T47D (cell line): ENCODE data around the gene IL24.

ENCODE experiments used
- DNase-seq, 2 experiments: peaks; one replicate each; pipeline versions ENCODE4 v3.0.0 to v3.0.0-alpha.2; 2011 to 2012; ENCODE audit warnings: low read depth in 1 of 2, low spot score in 1 of 2
- JUND ChIP-seq: IDR thresholded peaks from 2 replicates; pipeline ENCODE4 v1.6.1; 2012; ENCODE audit warnings: low read depth
- in situ Hi-C: cut with HindIII; loops from 2 replicates; pipeline ENCODE4 v1.10.0; 2016; ENCODE audit warnings: low sequenced_read_pairs, low pct_unique_long_range_greater_than_20kb

Gene IL24

GRCh38 chr1:206885341-206886060 is 11.7 kb upstream of the IL24 start:
- no peak for TF ChIP-seq JUND
- in situ Hi-C loops = no loop called here
- DNase-seq = no peak

GRCh38 chr1:206886831-206887230 is 10.4 kb upstream of the IL24 start:
- no peak for DNase-seq
- no peak for TF ChIP-seq JUND
- in situ Hi-C loops = no loop called here

- TF ChIP-seq JUND = no peak
- in situ Hi-C loops = no loop called here
- DNase-seq = no peak
Observed at GRCh38 chr1:206887701-206888100, 9.5 kb upstream of the IL24 start.

- no peak for TF ChIP-seq JUND
- in situ Hi-C loops = no loop called here
Observed at GRCh38 chr1:206890125-206891060, 6.8 kb upstream of the IL24 start.

GRCh38 chr1:206891412-206891811 is 5.8 kb upstream of the IL24 start:
- no peak for DNase-seq
- in situ Hi-C loops = no loop called here
- TF ChIP-seq JUND = no peak

More at GRCh38 chr1:206890125-206891060, 6.8 kb upstream of the IL24 start:
- DNase-seq = no peak

GRCh38 chr1:206892351-206892984 is 4.8 kb upstream of the IL24 start:
- in situ Hi-C loops = no loop called here

GRCh38 chr1:206893380-206893779 is 3.9 kb upstream of the IL24 start:
- TF ChIP-seq JUND = no peak
- DNase-seq = no peak
- in situ Hi-C loops = no loop called here

More at GRCh38 chr1:206892351-206892984, 4.8 kb upstream of the IL24 start:
- TF ChIP-seq JUND = no peak
- DNase-seq = no peak

- in situ Hi-C loops = no loop called here
- TF ChIP-seq JUND = no peak
- DNase-seq = peak in 1 of 2 experiments; percentile 47
Observed at GRCh38 chr1:206895325-206895724, 1.9 kb upstream of the IL24 start.

- TF ChIP-seq JUND = no peak
- peak in 1 of 2 experiments; percentile 53 for DNase-seq
- in situ Hi-C loops = no loop called here
Observed at GRCh38 chr1:206895837-206896242, 1.4 kb upstream of the IL24 start.

GRCh38 chr1:206896261-206896660 is 982 bp upstream of the IL24 start:
- DNase-seq = no peak
- in situ Hi-C loops = no loop called here
- TF ChIP-seq JUND = no peak

- in situ Hi-C loops = no loop called here
- no peak for TF ChIP-seq JUND
- DNase-seq = no peak
Observed at GRCh38 chr1:206898089-206898914, 1.1 kb downstream of the IL24 start.

- in situ Hi-C loops = no loop called here
- DNase-seq = no peak
- TF ChIP-seq JUND = no peak
Observed at GRCh38 chr1:206898915-206899431, 1.7 kb downstream of the IL24 start.
